H1 (cell line): Measurements from ENCODE around the gene TGM4. TPM values are rescaled to one million over a fixed set of nuclear protein-coding genes. Genes with fewer than 3 reads are reported as not detected.
A peak's percentile ranks its signal among the peaks of the same experiment; 100 is the strongest.

Experiments used
- CTCF ChIA-PET: fragments of 300-600 bp; sonication (Branson Sonifier 250); formaldehyde crosslinking; loops from one replicate; lab custom pipeline; 2021; ENCODE audit not compliant: partially characterized antibody; lab: Charles Lee
- POLR2A ChIA-PET: fragments of 300-600 bp; sonication (Branson Sonifier 250); formaldehyde crosslinking; loops from one replicate; lab custom pipeline; 2021; ENCODE audit warnings: inconsistent platforms; ENCODE audit not compliant: partially characterized antibody; lab: Charles Lee
- DNase-seq, 2 experiments: peaks; one replicate each; pipeline versions ENCODE4 v3.0.0 to v3.0.0-alpha.2; 2010 to 2022; ENCODE audit warnings: low spot score in 2 of 2, low read depth in 1 of 2, mixed read lengths in 1 of 2
- FAIRE-seq: peaks from 2 replicates; lab custom pipeline; 2011; peaks lifted over from hg19 to GRCh38; lab: Jason Lieb, UNC
- H2AFZ ChIP-seq: 2 replicates; pipeline ENCODE4 v1.8.1; 2012; ENCODE audit warnings: low read length, inconsistent platforms
- H2AK5ac ChIP-seq: 2 replicates; pipeline ENCODE4 v1.6.1; 2013; ENCODE audit warnings: low read depth, low read length
- H2BK120ac ChIP-seq: replicated peaks from 2 replicates; pipeline ENCODE3; 2013; ENCODE audit warnings: low read depth, low read length, inconsistent platforms
- H2BK12ac ChIP-seq: 2 replicates; pipeline ENCODE4 v1.6.1; 2013; ENCODE audit warnings: low read depth, low read length
- H2BK15ac ChIP-seq: 2 replicates; pipeline ENCODE4 v1.6.1; 2013; ENCODE audit warnings: low read length
- H2BK20ac ChIP-seq: 2 replicates; pipeline ENCODE4 v1.6.1; 2013; ENCODE audit warnings: low read length
- H2BK5ac ChIP-seq: 2 replicates; pipeline ENCODE4 v1.6.1; 2013; ENCODE audit warnings: low read depth, low read length
- H3K14ac ChIP-seq: 2 replicates; pipeline ENCODE4 v1.6.1; 2013; ENCODE audit warnings: inconsistent platforms; ENCODE audit not compliant: insufficient read length
- H3K18ac ChIP-seq: 2 replicates; pipeline ENCODE4 v1.6.1; 2013; ENCODE audit warnings: low read length; ENCODE audit errors: extremely low read depth
- H3K23ac ChIP-seq: 2 replicates; pipeline ENCODE4 v1.6.1; 2013; ENCODE audit warnings: inconsistent platforms; ENCODE audit not compliant: insufficient read length
- H3K23me2 ChIP-seq: 2 replicates; pipeline ENCODE4 v1.6.1; 2013; ENCODE audit warnings: low read depth, low read length
- H3K27ac ChIP-seq: 2 replicates; pipeline ENCODE4 v1.6.1; 2011; ENCODE audit warnings: low read depth, low read length, inconsistent platforms
- H3K27me3 ChIP-seq, 4 experiments: replicated peaks in 1 of 4; 1 replicate in 1 of 4; 2 replicates in 3 of 4; pipeline versions ENCODE4 v1.6.1 to v1.8.1; 2011 to 2013; ENCODE audit warnings: low read length in 3 of 4, mild to moderate bottlenecking in 3 of 4, inconsistent platforms in 2 of 4, mixed read lengths in 2 of 4, moderate library complexity in 1 of 4; ENCODE audit not compliant: control insufficient read depth in 3 of 4, insufficient read depth in 3 of 4; ENCODE audit errors: extremely low read depth in 1 of 4
- H3K36me3 ChIP-seq, 4 experiments: 2 replicates each; pipeline versions ENCODE4 v1.6.1 to v1.8.1; 2011 to 2013; ENCODE audit warnings: mild to moderate bottlenecking in 4 of 4, low read length in 3 of 4, moderate library complexity in 2 of 4, control low read depth in 1 of 4, inconsistent platforms in 1 of 4; ENCODE audit not compliant: insufficient read depth in 4 of 4, control insufficient read depth in 2 of 4
- H3K4ac ChIP-seq: replicated peaks from 2 replicates; pipeline ENCODE3; 2013; ENCODE audit warnings: low read length, low read depth, mixed read lengths, inconsistent platforms; ENCODE audit not compliant: insufficient read length
- H3K4me1 ChIP-seq, 4 experiments: replicated peaks in 1 of 4; 1 replicate in 1 of 4; 2 replicates in 3 of 4; pipeline versions ENCODE4 v1.6.1 to v1.8.1; 2011 to 2013; ENCODE audit warnings: low read length in 3 of 4, inconsistent platforms in 2 of 4, mixed read lengths in 1 of 4; ENCODE audit not compliant: insufficient read depth in 4 of 4, control insufficient read depth in 3 of 4
- H3K4me2 ChIP-seq, 2 experiments: 2 replicates each; pipeline versions ENCODE4 v1.6.1 to v1.8.1; 2011 to 2013; ENCODE audit warnings: low read depth in 2 of 2, low read length in 2 of 2, control low read depth in 1 of 2, inconsistent platforms in 1 of 2, mild to moderate bottlenecking in 1 of 2; ENCODE audit not compliant: insufficient read depth in 1 of 2
- H3K4me3 ChIP-seq, 4 experiments: fragments of 200-600, 300-600 bp in 1 of 4; sonication (generic), shearing (Covaris generic), sonication (Bioruptor Twin) in 1 of 4; 2 replicates each; pipeline versions ENCODE4 v1.5.1 to v1.8.1; 2011 to 2016; ENCODE audit warnings: low read length in 4 of 4, low read depth in 3 of 4, control low read depth in 2 of 4, inconsistent platforms in 2 of 4, mild to moderate bottlenecking in 2 of 4, mixed read lengths in 1 of 4, moderate library complexity in 1 of 4; ENCODE audit not compliant: insufficient read depth in 2 of 4; ENCODE audit errors: extremely low read depth in 1 of 4
- H3K56ac ChIP-seq: replicated peaks from 2 replicates; pipeline ENCODE3; 2013; ENCODE audit warnings: low read depth, mild to moderate bottlenecking, mixed read lengths, low read length, inconsistent platforms; ENCODE audit not compliant: insufficient read length
- H3K79me1 ChIP-seq: 2 replicates; pipeline ENCODE4 v1.6.1; 2013; ENCODE audit warnings: low read depth, low read length, control low read depth
- H3K79me2 ChIP-seq, 2 experiments: 2 replicates each; pipeline versions ENCODE4 v1.6.1 to v1.8.1; 2012 to 2013; ENCODE audit warnings: low read length in 2 of 2, mild to moderate bottlenecking in 2 of 2, inconsistent platforms in 1 of 2; ENCODE audit not compliant: insufficient read depth in 2 of 2, control insufficient read depth in 1 of 2
- H3K9ac ChIP-seq, 4 experiments: replicated peaks in 1 of 4; 1 replicate in 1 of 4; 2 replicates in 3 of 4; pipeline versions ENCODE4 v1.6.1 to v1.8.1; 2011 to 2013; ENCODE audit warnings: low read depth in 3 of 4, low read length in 3 of 4, control low read depth in 2 of 4, mild to moderate bottlenecking in 2 of 4, moderate library complexity in 2 of 4, inconsistent platforms in 1 of 4; ENCODE audit errors: extremely low read depth in 1 of 4
- H3K9me3 ChIP-seq, 2 experiments: 2 replicates each; pipeline versions ENCODE4 v1.6.1 to v1.8.1; 2012 to 2013; ENCODE audit warnings: mild to moderate bottlenecking in 2 of 2, moderate library complexity in 2 of 2, control low read depth in 1 of 2, inconsistent platforms in 1 of 2, low read depth in 1 of 2, low read length in 1 of 2, mixed read lengths in 1 of 2; ENCODE audit not compliant: insufficient read depth in 2 of 2
- H4K20me1 ChIP-seq, 2 experiments: replicated peaks in 1 of 2; 2 replicates each; pipeline versions ENCODE3 to v1.8.1; 2011 to 2013; ENCODE audit warnings: inconsistent platforms in 2 of 2, low read length in 2 of 2, mild to moderate bottlenecking in 1 of 2; ENCODE audit not compliant: insufficient read depth in 2 of 2, control insufficient read depth in 1 of 2
- H4K5ac ChIP-seq: 2 replicates; pipeline ENCODE4 v1.6.1; 2013; ENCODE audit warnings: low read length, low read depth, mixed read lengths, inconsistent platforms; ENCODE audit not compliant: insufficient read length
- H4K8ac ChIP-seq: 2 replicates; pipeline ENCODE4 v1.8.0; 2013; ENCODE audit warnings: mild to moderate bottlenecking, moderate library complexity, low read length, inconsistent platforms; ENCODE audit not compliant: insufficient read depth; ENCODE audit errors: extremely low read depth
- H4K91ac ChIP-seq: replicated peaks from 2 replicates; pipeline ENCODE3; 2013; ENCODE audit warnings: low read length, mixed read lengths, inconsistent platforms; ENCODE audit not compliant: insufficient read length
- CBX5 ChIP-seq: fragments of 300-800, 300-1000 bp; sonication (generic); IDR thresholded peaks from 2 replicates; pipeline ENCODE4 v1.7.1; 2016; ENCODE audit warnings: antibody characterized with exemption, low read length, low read depth
- CREB1 ChIP-seq: IDR thresholded peaks from 2 replicates; pipeline ENCODE4 v1.6.1; 2012; ENCODE audit warnings: inconsistent platforms
- HDAC6 ChIP-seq: IDR thresholded peaks from one replicate; pipeline ENCODE4 v1.7.1; 2012; ENCODE audit warnings: low read depth, mild to moderate bottlenecking, inconsistent platforms, low read length, moderate library complexity
- SP1 ChIP-seq: IDR thresholded peaks from 2 replicates; pipeline ENCODE4 v1.6.1; 2011; ENCODE audit warnings: low read depth, low read length
- SP4 ChIP-seq: IDR thresholded peaks from 2 replicates; pipeline ENCODE4 v1.6.1; 2012; ENCODE audit warnings: low read length, inconsistent platforms
- WGBS, 2 experiments: shearing (Covaris generic) in 1 of 2; methylation state at CpG; one replicate each; pipeline versions ENCODE4 v1.1.6 to v1.1.7; 2013 to 2015; ENCODE audit warnings: low lambda C conversion rate in 2 of 2, mixed read lengths in 2 of 2, inconsistent platforms in 1 of 2, low coverage in 1 of 2, missing lambda C conversion rate in 1 of 2; ENCODE audit not compliant: insufficient replicate concordance in 2 of 2, insufficient coverage in 1 of 2, insufficient read length in 1 of 2; ENCODE audit errors: extremely low coverage in 1 of 2, missing lambda C conversion rate in 1 of 2; 5-methylcytosine and 5-hydroxymethylcytosine counted together
- polyA plus RNA-seq, 7 experiments: library from polyadenylated mRNA; depleted of rRNA in 3 of 7; stranded (reverse) in 5 of 7; unstranded in 2 of 7; fragments of >200 nt in 5 of 7; fragments of 200-250 nt in 2 of 7; gene quantifications; 1 replicate in 5 of 7; 2 replicates in 1 of 7; 4 replicates in 1 of 7; pipeline versions ENCODE4 v1.2.1 to v1.2.3, GENCODE V29; 2011 to 2013; ENCODE audit warnings: missing spikeins in 2 of 7, mixed read lengths in 2 of 7
- total RNA-seq: library from RNA; stranded (reverse); fragmentation: NEBNext Ultra II Directional; extraction: Animal tissue kit (Norgen Biotek cat#: 25700); gene quantifications from 2 replicates; pipeline ENCODE4 v1.2.1, GENCODE V29; 2021
- TF ChIP-seq, protein P1 (sequence below): IDR thresholded peaks from 2 replicates; pipeline ENCODE4 v1.6.1; 2012; ENCODE audit warnings: low read length, inconsistent platforms

The TGM4 gene
- total and polyA plus RNA-seq, 2 of the 8 experiments (the other 6 are each of a cell fraction or from before 2014, with no cell fraction given): 0.02 TPM; not detected in 1

DNA sequence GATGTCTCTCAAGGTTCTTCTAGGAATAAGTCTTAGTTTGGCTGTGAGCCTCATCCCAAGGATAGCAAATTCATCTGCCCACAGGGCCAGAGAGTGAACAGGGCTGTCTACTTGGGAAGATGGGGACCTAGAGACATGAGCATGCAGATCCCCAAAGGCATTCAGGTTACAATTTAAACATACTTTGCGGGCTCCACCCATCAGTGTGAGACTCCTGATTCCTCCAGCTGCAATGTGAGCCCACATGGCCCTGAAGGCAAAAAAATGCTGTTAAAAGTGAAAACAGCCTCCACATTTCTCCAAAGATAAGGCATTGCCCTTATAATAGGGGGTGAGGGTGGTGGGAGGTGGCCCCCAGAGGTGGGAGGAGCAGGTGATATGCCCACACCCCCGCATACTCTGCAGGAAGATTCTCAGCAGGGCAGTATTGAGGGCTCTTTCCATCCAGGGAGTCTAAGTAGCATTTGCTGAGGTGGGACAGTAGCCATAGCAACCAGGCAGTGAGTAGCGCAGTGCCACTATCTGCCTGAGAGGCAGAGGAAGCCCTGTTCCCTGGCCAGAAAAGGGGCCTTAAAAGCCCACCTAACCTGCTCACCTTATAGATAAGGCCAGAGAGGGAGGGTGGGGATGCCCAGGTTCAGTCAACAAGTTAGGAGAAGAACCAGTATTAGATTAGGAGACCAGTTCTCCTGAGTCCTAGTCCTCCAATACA is 31.2 kb downstream of the TGM4 start:
- Histone ChIP-seq H3K27me3 (no peaks in the 10 kb centered on the region), H3K36me3 (no peaks in the 10 kb centered on the region), H2BK5ac (no peak overlapping the region), H3K14ac (no peak overlapping the region), H2BK12ac (no peak overlapping the region), H3K23ac (no peak overlapping the region), H2BK120ac (no peak overlapping the region), H2BK20ac (no peak overlapping the region), H4K20me1 (no peaks in the 10 kb centered on the region), H4K8ac (peak overlapping the region; percentile 57; the same call in 1 of the 2 replicates), H4K91ac (no peak overlapping the region), H2BK15ac (no peak overlapping the region), H4K5ac (no peak overlapping the region), H3K4me2 (no peak overlapping the region), H3K9me3 (peaks cover 17 to 25% of the 10 kb centered on the region in 2 experiments; a peak in 3 of 4 replicates), H3K27ac (no peak overlapping the region), H2AFZ (no peak overlapping the region), H3K23me2 (no peaks in the 10 kb centered on the region), H3K4ac (no peak overlapping the region), H3K18ac (no peak overlapping the region), H3K9ac (no peak overlapping the region), H2AK5ac (no peak overlapping the region), H3K4me1 (no peaks in the 10 kb centered on the region), H3K56ac (no peak overlapping the region), H3K79me2 (no peaks in the 10 kb centered on the region), H3K4me3 (no peak overlapping the region), H3K79me1 (no peaks in the 10 kb centered on the region)
- FAIRE-seq: no peak
- TF ChIP-seq SP1 (no peak), HDAC6 (no peak), CREB1 (no peak), CBX5 (no peak), SP4 (no peak)
- TF ChIP-seq, protein P1, sequence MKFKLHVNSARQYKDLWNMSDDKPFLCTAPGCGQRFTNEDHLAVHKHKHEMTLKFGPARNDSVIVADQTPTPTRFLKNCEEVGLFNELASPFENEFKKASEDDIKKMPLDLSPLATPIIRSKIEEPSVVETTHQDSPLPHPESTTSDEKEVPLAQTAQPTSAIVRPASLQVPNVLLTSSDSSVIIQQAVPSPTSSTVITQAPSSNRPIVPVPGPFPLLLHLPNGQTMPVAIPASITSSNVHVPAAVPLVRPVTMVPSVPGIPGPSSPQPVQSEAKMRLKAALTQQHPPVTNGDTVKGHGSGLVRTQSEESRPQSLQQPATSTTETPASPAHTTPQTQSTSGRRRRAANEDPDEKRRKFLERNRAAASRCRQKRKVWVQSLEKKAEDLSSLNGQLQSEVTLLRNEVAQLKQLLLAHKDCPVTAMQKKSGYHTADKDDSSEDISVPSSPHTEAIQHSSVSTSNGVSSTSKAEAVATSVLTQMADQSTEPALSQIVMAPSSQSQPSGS: no peak
- no peak for DNase-seq
- ChIA-PET POLR2A (interaction anchor here (1.0 to 1.3 kb wide), 3 partner anchors 11 to 144 kb away, joined by 3 read pairs; partner anchors contain the start of genes KIAA1143 and KIF15), CTCF (interaction anchor here (1.5 kb wide), 1 partner anchor 9 kb away, joined by 9 read pairs; no protein-coding TSS in a partner anchor)
- 93% methylated on average over 2 of the region's 3 CpGs; no CpG with 5 or more reads in 1 of the 2 experiments for WGBS, 2 experiments
